H1 (cell line): ENCODE measurements around the gene KCNJ5. TPM values are rescaled to one million over a fixed set of nuclear protein-coding genes. Genes with fewer than 3 reads are reported as not detected.

Experiments used
- CTCF ChIA-PET: fragments of 300-600 bp; sonication (Branson Sonifier 250); formaldehyde crosslinking; loops from one replicate; lab custom pipeline; 2021; ENCODE audit not compliant: partially characterized antibody; lab: Charles Lee
- POLR2A ChIA-PET: fragments of 300-600 bp; sonication (Branson Sonifier 250); formaldehyde crosslinking; loops from one replicate; lab custom pipeline; 2021; ENCODE audit warnings: inconsistent platforms; ENCODE audit not compliant: partially characterized antibody; lab: Charles Lee
- DNase-seq, 2 experiments: peaks; one replicate each; pipeline versions ENCODE4 v3.0.0 to v3.0.0-alpha.2; 2010 to 2022; ENCODE audit warnings: low spot score in 2 of 2, low read depth in 1 of 2, mixed read lengths in 1 of 2
- FAIRE-seq: peaks from 2 replicates; lab custom pipeline; 2011; peaks lifted over from hg19 to GRCh38; lab: Jason Lieb, UNC
- H2AFZ ChIP-seq: 2 replicates; pipeline ENCODE4 v1.8.1; 2012; ENCODE audit warnings: low read length, inconsistent platforms
- H2AK5ac ChIP-seq: 2 replicates; pipeline ENCODE4 v1.6.1; 2013; ENCODE audit warnings: low read depth, low read length
- H2BK120ac ChIP-seq: replicated peaks from 2 replicates; pipeline ENCODE3; 2013; ENCODE audit warnings: low read depth, low read length, inconsistent platforms
- H2BK12ac ChIP-seq: 2 replicates; pipeline ENCODE4 v1.6.1; 2013; ENCODE audit warnings: low read depth, low read length
- H2BK15ac ChIP-seq: 2 replicates; pipeline ENCODE4 v1.6.1; 2013; ENCODE audit warnings: low read length
- H2BK20ac ChIP-seq: 2 replicates; pipeline ENCODE4 v1.6.1; 2013; ENCODE audit warnings: low read length
- H2BK5ac ChIP-seq: 2 replicates; pipeline ENCODE4 v1.6.1; 2013; ENCODE audit warnings: low read depth, low read length
- H3K14ac ChIP-seq: 2 replicates; pipeline ENCODE4 v1.6.1; 2013; ENCODE audit warnings: inconsistent platforms; ENCODE audit not compliant: insufficient read length
- H3K18ac ChIP-seq: 2 replicates; pipeline ENCODE4 v1.6.1; 2013; ENCODE audit warnings: low read length; ENCODE audit errors: extremely low read depth
- H3K23ac ChIP-seq: 2 replicates; pipeline ENCODE4 v1.6.1; 2013; ENCODE audit warnings: inconsistent platforms; ENCODE audit not compliant: insufficient read length
- H3K23me2 ChIP-seq: 2 replicates; pipeline ENCODE4 v1.6.1; 2013; ENCODE audit warnings: low read depth, low read length
- H3K27ac ChIP-seq: 2 replicates; pipeline ENCODE4 v1.6.1; 2011; ENCODE audit warnings: low read depth, low read length, inconsistent platforms
- H3K27me3 ChIP-seq, 4 experiments: replicated peaks in 1 of 4; 1 replicate in 1 of 4; 2 replicates in 3 of 4; pipeline versions ENCODE4 v1.6.1 to v1.8.1; 2011 to 2013; ENCODE audit warnings: low read length in 3 of 4, mild to moderate bottlenecking in 3 of 4, inconsistent platforms in 2 of 4, mixed read lengths in 2 of 4, moderate library complexity in 1 of 4; ENCODE audit not compliant: control insufficient read depth in 3 of 4, insufficient read depth in 3 of 4; ENCODE audit errors: extremely low read depth in 1 of 4
- H3K36me3 ChIP-seq, 4 experiments: 2 replicates each; pipeline versions ENCODE4 v1.6.1 to v1.8.1; 2011 to 2013; ENCODE audit warnings: mild to moderate bottlenecking in 4 of 4, low read length in 3 of 4, moderate library complexity in 2 of 4, control low read depth in 1 of 4, inconsistent platforms in 1 of 4; ENCODE audit not compliant: insufficient read depth in 4 of 4, control insufficient read depth in 2 of 4
- H3K4ac ChIP-seq: replicated peaks from 2 replicates; pipeline ENCODE3; 2013; ENCODE audit warnings: low read length, low read depth, mixed read lengths, inconsistent platforms; ENCODE audit not compliant: insufficient read length
- H3K4me1 ChIP-seq, 4 experiments: replicated peaks in 1 of 4; 1 replicate in 1 of 4; 2 replicates in 3 of 4; pipeline versions ENCODE4 v1.6.1 to v1.8.1; 2011 to 2013; ENCODE audit warnings: low read length in 3 of 4, inconsistent platforms in 2 of 4, mixed read lengths in 1 of 4; ENCODE audit not compliant: insufficient read depth in 4 of 4, control insufficient read depth in 3 of 4
- H3K4me2 ChIP-seq, 2 experiments: 2 replicates each; pipeline versions ENCODE4 v1.6.1 to v1.8.1; 2011 to 2013; ENCODE audit warnings: low read depth in 2 of 2, low read length in 2 of 2, control low read depth in 1 of 2, inconsistent platforms in 1 of 2, mild to moderate bottlenecking in 1 of 2; ENCODE audit not compliant: insufficient read depth in 1 of 2
- H3K4me3 ChIP-seq, 4 experiments: fragments of 200-600, 300-600 bp in 1 of 4; sonication (generic), shearing (Covaris generic), sonication (Bioruptor Twin) in 1 of 4; 2 replicates each; pipeline versions ENCODE4 v1.5.1 to v1.8.1; 2011 to 2016; ENCODE audit warnings: low read length in 4 of 4, low read depth in 3 of 4, control low read depth in 2 of 4, inconsistent platforms in 2 of 4, mild to moderate bottlenecking in 2 of 4, mixed read lengths in 1 of 4, moderate library complexity in 1 of 4; ENCODE audit not compliant: insufficient read depth in 2 of 4; ENCODE audit errors: extremely low read depth in 1 of 4
- H3K56ac ChIP-seq: replicated peaks from 2 replicates; pipeline ENCODE3; 2013; ENCODE audit warnings: low read depth, mild to moderate bottlenecking, mixed read lengths, low read length, inconsistent platforms; ENCODE audit not compliant: insufficient read length
- H3K79me1 ChIP-seq: 2 replicates; pipeline ENCODE4 v1.6.1; 2013; ENCODE audit warnings: low read depth, low read length, control low read depth
- H3K79me2 ChIP-seq, 2 experiments: 2 replicates each; pipeline versions ENCODE4 v1.6.1 to v1.8.1; 2012 to 2013; ENCODE audit warnings: low read length in 2 of 2, mild to moderate bottlenecking in 2 of 2, inconsistent platforms in 1 of 2; ENCODE audit not compliant: insufficient read depth in 2 of 2, control insufficient read depth in 1 of 2
- H3K9ac ChIP-seq, 4 experiments: replicated peaks in 1 of 4; 1 replicate in 1 of 4; 2 replicates in 3 of 4; pipeline versions ENCODE4 v1.6.1 to v1.8.1; 2011 to 2013; ENCODE audit warnings: low read depth in 3 of 4, low read length in 3 of 4, control low read depth in 2 of 4, mild to moderate bottlenecking in 2 of 4, moderate library complexity in 2 of 4, inconsistent platforms in 1 of 4; ENCODE audit errors: extremely low read depth in 1 of 4
- H3K9me3 ChIP-seq, 2 experiments: 2 replicates each; pipeline versions ENCODE4 v1.6.1 to v1.8.1; 2012 to 2013; ENCODE audit warnings: mild to moderate bottlenecking in 2 of 2, moderate library complexity in 2 of 2, control low read depth in 1 of 2, inconsistent platforms in 1 of 2, low read depth in 1 of 2, low read length in 1 of 2, mixed read lengths in 1 of 2; ENCODE audit not compliant: insufficient read depth in 2 of 2
- H4K20me1 ChIP-seq, 2 experiments: replicated peaks in 1 of 2; 2 replicates each; pipeline versions ENCODE3 to v1.8.1; 2011 to 2013; ENCODE audit warnings: inconsistent platforms in 2 of 2, low read length in 2 of 2, mild to moderate bottlenecking in 1 of 2; ENCODE audit not compliant: insufficient read depth in 2 of 2, control insufficient read depth in 1 of 2
- H4K5ac ChIP-seq: 2 replicates; pipeline ENCODE4 v1.6.1; 2013; ENCODE audit warnings: low read length, low read depth, mixed read lengths, inconsistent platforms; ENCODE audit not compliant: insufficient read length
- H4K8ac ChIP-seq: 2 replicates; pipeline ENCODE4 v1.8.0; 2013; ENCODE audit warnings: mild to moderate bottlenecking, moderate library complexity, low read length, inconsistent platforms; ENCODE audit not compliant: insufficient read depth; ENCODE audit errors: extremely low read depth
- H4K91ac ChIP-seq: replicated peaks from 2 replicates; pipeline ENCODE3; 2013; ENCODE audit warnings: low read length, mixed read lengths, inconsistent platforms; ENCODE audit not compliant: insufficient read length
- BCL11A ChIP-seq, 2 experiments: IDR thresholded peaks; one replicate each; pipeline ENCODE4 v1.6.1; 2011; ENCODE audit warnings: low read depth in 2 of 2, low read length in 2 of 2, mild to moderate bottlenecking in 2 of 2
- CHD1 ChIP-seq: IDR thresholded peaks from 2 replicates; pipeline ENCODE4 v1.6.1; 2012; ENCODE audit warnings: low read depth, low read length, improper control_type of control experiment
- JUND ChIP-seq: IDR thresholded peaks from 2 replicates; pipeline ENCODE4 v1.6.1; 2011; ENCODE audit warnings: mild to moderate bottlenecking, improper control_type of control experiment, low read length
- KDM4A ChIP-seq: IDR thresholded peaks from one replicate; pipeline ENCODE4 v1.7.1; 2012; ENCODE audit warnings: low read depth, mild to moderate bottlenecking, moderate library complexity, low read length, inconsistent platforms; ENCODE audit not compliant: severe bottlenecking
- MAFK ChIP-seq: IDR thresholded peaks from 2 replicates; pipeline ENCODE4 v1.6.1; 2012; ENCODE audit warnings: low read depth, mild to moderate bottlenecking, improper control_type of control experiment, low read length
- RAD21 ChIP-seq, 2 experiments: IDR thresholded peaks in 1 of 2; conservative IDR thresholded peaks in 1 of 2; 2 replicates each; pipeline ENCODE4 v1.6.1; 2011; ENCODE audit warnings: low read depth in 2 of 2, low read length in 2 of 2, improper control_type of control experiment in 1 of 2, inconsistent platforms in 1 of 2, mild to moderate bottlenecking in 1 of 2, moderate library complexity in 1 of 2
- SIN3A ChIP-seq, 2 experiments: IDR thresholded peaks in 1 of 2; conservative IDR thresholded peaks in 1 of 2; 2 replicates each; pipeline ENCODE4 v1.6.1; 2011 to 2012; ENCODE audit warnings: low read length in 2 of 2, improper control_type of control experiment in 1 of 2, low read depth in 1 of 2, mild to moderate bottlenecking in 1 of 2
- SP2 ChIP-seq: IDR thresholded peaks from 2 replicates; pipeline ENCODE4 v1.6.1; 2012; ENCODE audit warnings: mild to moderate bottlenecking, low read length, inconsistent platforms
- TAF1 ChIP-seq: IDR thresholded peaks from 2 replicates; pipeline ENCODE4 v1.6.1; 2011; ENCODE audit warnings: mild to moderate bottlenecking, low read depth, low read length
- WGBS, 2 experiments: shearing (Covaris generic) in 1 of 2; methylation state at CpG; one replicate each; pipeline versions ENCODE4 v1.1.6 to v1.1.7; 2013 to 2015; ENCODE audit warnings: low lambda C conversion rate in 2 of 2, mixed read lengths in 2 of 2, inconsistent platforms in 1 of 2, low coverage in 1 of 2, missing lambda C conversion rate in 1 of 2; ENCODE audit not compliant: insufficient replicate concordance in 2 of 2, insufficient coverage in 1 of 2, insufficient read length in 1 of 2; ENCODE audit errors: extremely low coverage in 1 of 2, missing lambda C conversion rate in 1 of 2; 5-methylcytosine and 5-hydroxymethylcytosine counted together
- polyA plus RNA-seq, 7 experiments: library from polyadenylated mRNA; depleted of rRNA in 3 of 7; stranded (reverse) in 5 of 7; unstranded in 2 of 7; fragments of >200 nt in 5 of 7; fragments of 200-250 nt in 2 of 7; gene quantifications; 1 replicate in 5 of 7; 2 replicates in 1 of 7; 4 replicates in 1 of 7; pipeline versions ENCODE4 v1.2.1 to v1.2.3, GENCODE V29; 2011 to 2013; ENCODE audit warnings: missing spikeins in 2 of 7, mixed read lengths in 2 of 7
- total RNA-seq: library from RNA; stranded (reverse); fragmentation: NEBNext Ultra II Directional; extraction: Animal tissue kit (Norgen Biotek cat#: 25700); gene quantifications from 2 replicates; pipeline ENCODE4 v1.2.1, GENCODE V29; 2021
- TF ChIP-seq, protein P1 (sequence below), 3 experiments: IDR thresholded peaks; 1 replicate in 2 of 3; 2 replicates in 1 of 3; pipeline versions ENCODE4 v1.5.1 to v1.6.1; 2011; ENCODE audit warnings: low read length in 3 of 3, mild to moderate bottlenecking in 3 of 3, inconsistent platforms in 2 of 3, low read depth in 1 of 3, moderate library complexity in 1 of 3; ENCODE audit not compliant: insufficient read depth in 1 of 3; ENCODE audit errors: control extremely low read depth in 1 of 3

Gene KCNJ5
- total and polyA plus RNA-seq, 2 of the 8 experiments (the other 6 are each of a cell fraction or from before 2014, with no cell fraction given), result 0.05 TPM; not detected in 1

DNA sequence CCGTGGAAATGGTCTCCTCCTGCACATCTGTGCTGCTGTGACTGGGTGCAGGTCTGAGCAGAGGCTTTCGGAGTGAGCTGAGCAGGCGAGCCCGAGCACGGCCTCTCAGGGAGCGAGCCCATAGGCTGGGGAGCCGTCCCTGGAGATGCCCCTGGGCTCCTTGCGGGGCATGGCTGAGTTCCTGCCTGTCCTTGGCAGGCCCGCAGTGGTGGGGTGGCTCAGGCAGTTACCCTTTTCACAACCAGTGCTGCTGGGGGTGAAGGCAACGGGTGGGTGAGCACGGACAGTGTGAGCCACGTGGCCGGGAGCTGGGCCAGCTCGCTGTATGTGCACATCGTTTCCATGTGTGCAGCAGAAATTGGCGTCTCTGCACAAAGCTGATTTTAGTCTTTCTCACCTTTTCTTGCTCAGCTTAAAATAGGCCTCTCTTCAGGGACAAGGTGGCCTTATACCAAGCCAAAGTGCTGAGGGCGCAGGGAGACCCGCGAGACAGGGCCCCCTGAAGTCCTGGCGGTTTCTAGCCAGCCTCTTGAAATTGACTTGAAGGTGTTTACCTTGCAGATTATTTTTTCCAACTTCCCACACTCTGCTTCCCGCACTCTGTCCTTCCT is 51.8 kb downstream of the KCNJ5 start, which contains the start of gene TP53AIP1:
Gene TP53AIP1 (minus strand): TSS at position 55 of the 611 bp plus-strand sequence. CDS start 5,053 bp downstream, outside the sequence.
- H2BK5ac ChIP-seq, result no peak within 1 kb of the TSS
- no peak within 1 kb of the TSS for H3K18ac ChIP-seq
- no peaks in the 10 kb centered on the region for H3K79me1 ChIP-seq
- no peak within 1 kb of the TSS for H4K91ac ChIP-seq
- H2BK20ac ChIP-seq, result no peak within 1 kb of the TSS
- no peak within 1 kb of the TSS for H4K5ac ChIP-seq
- H2BK15ac ChIP-seq, result no peak within 1 kb of the TSS
- H3K4me2 ChIP-seq, result no peak within 1 kb of the TSS
- H3K4me3 ChIP-seq, result no peak within 1 kb of the TSS
- H3K36me3 ChIP-seq, result no peaks in the 10 kb centered on the region
- H3K4ac ChIP-seq, result no peak within 1 kb of the TSS
- ChIA-PET CTCF (interaction anchor here (0.8 to 14.7 kb wide), 6 partner anchors 9 to 383 kb away, joined by 3 to 243 read pairs (median 56); partner anchors contain the start of gene KCNJ5), POLR2A (no interaction called here)
- H3K9ac ChIP-seq, result no peak within 1 kb of the TSS
- H2AK5ac ChIP-seq, result no peak within 1 kb of the TSS
- 88% methylated on average over 21 of the region's 21 CpGs; no CpG with 5 or more reads in 1 of the 2 experiments for WGBS, 2 experiments
- no peak within 1 kb of the TSS for H3K14ac ChIP-seq
- DNase-seq, result no peak
- H3K9me3 ChIP-seq, result no peaks in the 10 kb centered on the region
- H3K23ac ChIP-seq, result no peak within 1 kb of the TSS
- no peak within 1 kb of the TSS for H3K27ac ChIP-seq
- H2BK120ac ChIP-seq, result no peak within 1 kb of the TSS
- H3K79me2 ChIP-seq, result no peaks in the 10 kb centered on the region
- peaks cover 0 to 6% (median 0%) of the 10 kb centered on the region in 4 experiments; a peak in 3 of 7 replicates for H3K27me3 ChIP-seq
- 0 out of 2 replicates have a peak within 1 kb of the TSS, but pooled peaks have one; percentile 5 for H4K8ac ChIP-seq
- no peaks in the 10 kb centered on the region for H4K20me1 ChIP-seq
- H3K56ac ChIP-seq, result no peak within 1 kb of the TSS
- H2BK12ac ChIP-seq, result no peak within 1 kb of the TSS
- FAIRE-seq, result no peak
- no peaks in the 10 kb centered on the region; a peak in 1 of 7 replicates for H3K4me1 ChIP-seq
- H2AFZ ChIP-seq, result no peak within 1 kb of the TSS
- no peaks in the 10 kb centered on the region for H3K23me2 ChIP-seq
- TF ChIP-seq RAD21 (IDR thresholded peaks at IDR 0.05 in 1 of 2, conservative IDR thresholded peaks at IDR 0.05 in 1 of 2; ENCODE audit: low read depth in 2 of 2, low read length in 2 of 2) (no peak), CHD1 (no peak), BCL11A (IDR thresholded peaks at IDR 0.05; ENCODE audit: low read depth in 2 of 2, low read length in 2 of 2) (no peak), SIN3A (conservative IDR thresholded peaks at IDR 0.05 in 1 of 2, IDR thresholded peaks at IDR 0.05 in 1 of 2; ENCODE audit: low read depth in 1 of 2, low read length in 2 of 2) (no peak), MAFK (no peak), TAF1 (no peak), JUND (no peak), KDM4A (no peak), SP2 (no peak)
- TF ChIP-seq, protein P1, sequence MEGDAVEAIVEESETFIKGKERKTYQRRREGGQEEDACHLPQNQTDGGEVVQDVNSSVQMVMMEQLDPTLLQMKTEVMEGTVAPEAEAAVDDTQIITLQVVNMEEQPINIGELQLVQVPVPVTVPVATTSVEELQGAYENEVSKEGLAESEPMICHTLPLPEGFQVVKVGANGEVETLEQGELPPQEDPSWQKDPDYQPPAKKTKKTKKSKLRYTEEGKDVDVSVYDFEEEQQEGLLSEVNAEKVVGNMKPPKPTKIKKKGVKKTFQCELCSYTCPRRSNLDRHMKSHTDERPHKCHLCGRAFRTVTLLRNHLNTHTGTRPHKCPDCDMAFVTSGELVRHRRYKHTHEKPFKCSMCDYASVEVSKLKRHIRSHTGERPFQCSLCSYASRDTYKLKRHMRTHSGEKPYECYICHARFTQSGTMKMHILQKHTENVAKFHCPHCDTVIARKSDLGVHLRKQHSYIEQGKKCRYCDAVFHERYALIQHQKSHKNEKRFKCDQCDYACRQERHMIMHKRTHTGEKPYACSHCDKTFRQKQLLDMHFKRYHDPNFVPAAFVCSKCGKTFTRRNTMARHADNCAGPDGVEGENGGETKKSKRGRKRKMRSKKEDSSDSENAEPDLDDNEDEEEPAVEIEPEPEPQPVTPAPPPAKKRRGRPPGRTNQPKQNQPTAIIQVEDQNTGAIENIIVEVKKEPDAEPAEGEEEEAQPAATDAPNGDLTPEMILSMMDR (IDR thresholded peaks at IDR 0.05; ENCODE audit: control extremely low read depth in 1 of 3, insufficient read depth in 1 of 3, low read depth in 1 of 3, low read length in 3 of 3), result no peak
